ENCODE results near the gene ZNF827.
A peak's percentile ranks its signal among the peaks of the same experiment; 100 is the strongest.
"Not testable (repeated sequence)": the region's sequence is repeated elsewhere in the genome, so short reads cannot be mapped to it uniquely, and the experiment has no call there.

The ZNF827 gene

GRCh38 chr4:145860446-145860845 is 78.2 kb downstream of the ZNF827 start:
- no peak for DNase-seq

GRCh38 chr4:145859926-145860325 is 78.7 kb downstream of the ZNF827 start:
- DNase-seq = no peak

- no peak for DNase-seq
These were observed 79.2 kb downstream of the ZNF827 start for GRCh38 chr4:145859426-145859825.

GRCh38 chr4:145852256-145852839 is 86.3 kb downstream of the ZNF827 start:
- DNase-seq = no peak

GRCh38 chr4:145851511-145852201 is 87.0 kb downstream of the ZNF827 start:
- no peak for DNase-seq

GRCh38 chr4:145847764-145848163 is 90.9 kb downstream of the ZNF827 start:
- no peak for DNase-seq

- DNase-seq = no peak
These were observed 93.5 kb downstream of the ZNF827 start for GRCh38 chr4:145845118-145845517.

- DNase-seq = no peak
These were observed 95.0 kb downstream of the ZNF827 start for GRCh38 chr4:145843639-145844038.

- no peak for DNase-seq
These were observed 95.5 kb downstream of the ZNF827 start for GRCh38 chr4:145843148-145843547.

GRCh38 chr4:145842224-145842887 is 96.3 kb downstream of the ZNF827 start:
- no peak for DNase-seq

GRCh38 chr4:145840801-145841200 is 97.8 kb downstream of the ZNF827 start:
- DNase-seq = no peak

- peak; percentile 49 for DNase-seq
These were observed 98.4 kb downstream of the ZNF827 start for GRCh38 chr4:145840162-145840768.

GRCh38 chr4:145839151-145839550 is 99.5 kb downstream of the ZNF827 start:
- DNase-seq = no peak

- DNase-seq = not testable (repeated sequence)
These were observed 106.2 kb downstream of the ZNF827 start for GRCh38 chr4:145832384-145832783.

- DNase-seq = peak; percentile 75
These were observed 107.9 kb downstream of the ZNF827 start for GRCh38 chr4:145830699-145831098.

- DNase-seq = no peak
These were observed 108.8 kb downstream of the ZNF827 start for GRCh38 chr4:145829629-145830395.

- no peak for DNase-seq
These were observed 109.7 kb downstream of the ZNF827 start for GRCh38 chr4:145828802-145829485.

GRCh38 chr4:145827885-145828284 is 110.7 kb downstream of the ZNF827 start:
- no peak for DNase-seq

GRCh38 chr4:145825255-145825654 is 113.4 kb downstream of the ZNF827 start:
- DNase-seq = no peak

- DNase-seq = no peak
These were observed 114.2 kb downstream of the ZNF827 start for GRCh38 chr4:145824463-145824862.

GRCh38 chr4:145823743-145824142 is 114.9 kb downstream of the ZNF827 start:
- no peak for DNase-seq

GRCh38 chr4:145822581-145822980 is 116.0 kb downstream of the ZNF827 start:
- DNase-seq = peak; percentile 36

Data from inflammatory macrophage treated with lipopolysaccharide for 4 hours (primary cell).